Fibroblast of lung (primary cell): Measurements from ENCODE around the gene USP5. TPM values are rescaled to one million over a fixed set of nuclear protein-coding genes. Genes with fewer than 3 reads are reported as not detected.
"Not testable (repeated sequence)": the region's sequence is repeated elsewhere in the genome, so short reads cannot be mapped to it uniquely, and the experiment has no call there.

Experiments used
- DNase-seq, 2 donors: peaks; one replicate each; pipeline versions ENCODE4 v3.0.0 to v3.0.0-alpha.2; 2010; ENCODE audit warnings: low read depth in 2 of 2
- H2AFZ ChIP-seq: 2 replicates; pipeline ENCODE4 v1.5.1; 2012; ENCODE audit warnings: low read length, control low read depth, inconsistent platforms
- H3K27ac ChIP-seq: 2 replicates; pipeline ENCODE4 v1.5.1; 2011; ENCODE audit warnings: low read length, control low read depth; ENCODE audit not compliant: insufficient read depth
- H3K27me3 ChIP-seq: 2 replicates; pipeline ENCODE4 v1.5.1; 2011; ENCODE audit warnings: mild to moderate bottlenecking, low read length; ENCODE audit not compliant: control insufficient read depth, insufficient read depth
- H3K36me3 ChIP-seq: 2 replicates; pipeline ENCODE4 v1.5.1; 2011; ENCODE audit warnings: low read length; ENCODE audit not compliant: control insufficient read depth, insufficient read depth
- H3K4me1 ChIP-seq: 2 replicates; pipeline ENCODE4 v1.5.1; 2011; ENCODE audit warnings: low read length; ENCODE audit not compliant: control insufficient read depth, insufficient read depth; ENCODE audit errors: extremely low read depth
- H3K4me2 ChIP-seq: 2 replicates; pipeline ENCODE4 v1.5.1; 2011; ENCODE audit warnings: low read length, control low read depth; ENCODE audit not compliant: insufficient read depth; ENCODE audit errors: extremely low read depth
- H3K4me3 ChIP-seq, 4 experiments: fragments of 200-600 bp in 1 of 4; sonication (generic) in 1 of 4; replicated peaks in 1 of 4; 2 replicates each; pipeline ENCODE4 v1.5.1; 2011 to 2016; ENCODE audit warnings: low read length in 4 of 4, low read depth in 3 of 4, mild to moderate bottlenecking in 3 of 4, control low read depth in 2 of 4, inconsistent platforms in 1 of 4, mixed read lengths in 1 of 4; ENCODE audit not compliant: insufficient read depth in 1 of 4; ENCODE audit errors: control extremely low read depth in 1 of 4
- H3K79me2 ChIP-seq: 2 replicates; pipeline ENCODE4 v1.5.1; 2012; ENCODE audit warnings: mild to moderate bottlenecking, low read length, inconsistent platforms; ENCODE audit not compliant: control insufficient read depth, insufficient read depth
- H3K9ac ChIP-seq: 2 replicates; pipeline ENCODE4 v1.5.1; 2011; ENCODE audit warnings: mild to moderate bottlenecking, low read length, control low read depth; ENCODE audit not compliant: insufficient read depth
- H3K9me3 ChIP-seq: 2 replicates; pipeline ENCODE4 v1.5.1; 2012; ENCODE audit warnings: low read depth, low read length; ENCODE audit not compliant: control insufficient read depth, insufficient read depth
- H4K20me1 ChIP-seq: 2 replicates; pipeline ENCODE4 v1.5.1; 2011; ENCODE audit warnings: low read length; ENCODE audit not compliant: control insufficient read depth, insufficient read depth; ENCODE audit errors: extremely low read depth
- EZH2 ChIP-seq: IDR thresholded peaks from 2 replicates; pipeline ENCODE4 v1.5.1; 2012; ENCODE audit warnings: low read length, control low read depth, mild to moderate bottlenecking; ENCODE audit errors: missing control alignments
- polyA plus RNA-seq, 2 donors: library from polyadenylated mRNA; depleted of rRNA in 1 of 2; stranded (reverse) in 1 of 2; unstranded in 1 of 2; fragments of >200 nt; gene quantifications; 2 replicates each; pipeline ENCODE4 v1.2.1, GENCODE V29; 2011 to 2012; ENCODE audit warnings: missing spikeins in 1 of 2
- total RNA-seq: library from RNA; depleted of rRNA; stranded (reverse); fragments of >200 nt; gene quantifications from 2 replicates; pipeline ENCODE4 v1.2.1, GENCODE V29; 2014
- TF ChIP-seq, protein P1 (sequence below), 2 donors: IDR thresholded peaks in 1 of 2; conservative IDR thresholded peaks in 1 of 2; 1 replicate in 1 of 2; 2 replicates in 1 of 2; pipeline ENCODE4 v1.5.1; 2011 to 2012; ENCODE audit warnings: low read length in 2 of 2, control low read depth in 1 of 2, inconsistent platforms in 1 of 2, low read depth in 1 of 2, mild to moderate bottlenecking in 1 of 2

Gene USP5
- total and polyA plus RNA-seq, 2 donors (not counting 1 experiment from before 2014, with no cell fraction given): 42.2 to 69.9 TPM

DNA sequence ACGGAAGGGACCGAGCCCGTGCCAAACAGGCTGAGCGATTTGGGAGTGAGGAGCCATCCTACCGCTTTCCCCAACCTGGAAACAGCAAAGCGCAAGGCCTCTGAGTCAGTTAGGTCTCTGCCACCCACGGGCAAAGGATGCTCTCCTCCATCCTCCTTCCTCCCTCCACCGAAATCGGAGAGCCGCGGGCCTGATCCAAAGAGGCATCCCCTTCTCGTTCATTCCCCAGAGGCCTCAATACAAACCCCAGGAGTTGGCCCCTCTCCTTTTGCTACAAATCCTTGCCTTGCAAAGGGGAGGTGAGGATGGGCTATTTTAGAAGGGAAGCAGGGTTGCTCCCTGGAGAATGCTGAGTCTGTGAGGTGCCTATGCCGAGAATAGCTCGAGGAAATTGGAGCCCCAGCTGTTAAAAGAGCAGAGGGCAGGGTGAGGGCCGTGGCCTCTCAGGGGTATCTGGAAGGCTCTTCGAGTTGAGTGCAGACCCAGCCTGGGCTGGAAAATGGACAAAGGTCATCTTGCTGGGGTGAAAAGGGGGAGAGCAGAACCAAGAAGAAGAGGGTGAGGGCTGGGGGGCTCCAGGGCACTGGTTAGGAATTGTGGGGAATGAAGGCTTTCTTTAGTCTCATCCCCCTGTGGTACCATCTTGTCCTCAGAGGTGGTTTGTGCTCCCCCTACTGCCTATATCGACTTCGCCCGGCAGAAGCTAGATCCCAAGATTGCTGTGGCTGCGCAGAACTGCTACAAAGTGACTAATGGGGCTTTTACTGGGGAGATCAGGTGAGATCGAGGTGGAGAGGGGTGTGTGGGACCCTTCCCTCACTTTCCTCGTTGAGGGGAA lies 16.5 kb downstream of the USP5 start:
- H2AFZ ChIP-seq: no peak overlapping the region
- H3K27ac ChIP-seq: peak overlapping the region; percentile 84
- peak overlapping the region; percentile 89 to 94 (median 92) for H3K4me3 ChIP-seq
- H4K20me1 ChIP-seq: peaks cover 4% of the 10 kb centered on the region
- H3K4me2 ChIP-seq: peak overlapping the region; percentile 96
- no peak for DNase-seq
- H3K9ac ChIP-seq: peak overlapping the region; percentile 93
- no peaks in the 10 kb centered on the region for H3K9me3 ChIP-seq
- TF ChIP-seq, protein P1, sequence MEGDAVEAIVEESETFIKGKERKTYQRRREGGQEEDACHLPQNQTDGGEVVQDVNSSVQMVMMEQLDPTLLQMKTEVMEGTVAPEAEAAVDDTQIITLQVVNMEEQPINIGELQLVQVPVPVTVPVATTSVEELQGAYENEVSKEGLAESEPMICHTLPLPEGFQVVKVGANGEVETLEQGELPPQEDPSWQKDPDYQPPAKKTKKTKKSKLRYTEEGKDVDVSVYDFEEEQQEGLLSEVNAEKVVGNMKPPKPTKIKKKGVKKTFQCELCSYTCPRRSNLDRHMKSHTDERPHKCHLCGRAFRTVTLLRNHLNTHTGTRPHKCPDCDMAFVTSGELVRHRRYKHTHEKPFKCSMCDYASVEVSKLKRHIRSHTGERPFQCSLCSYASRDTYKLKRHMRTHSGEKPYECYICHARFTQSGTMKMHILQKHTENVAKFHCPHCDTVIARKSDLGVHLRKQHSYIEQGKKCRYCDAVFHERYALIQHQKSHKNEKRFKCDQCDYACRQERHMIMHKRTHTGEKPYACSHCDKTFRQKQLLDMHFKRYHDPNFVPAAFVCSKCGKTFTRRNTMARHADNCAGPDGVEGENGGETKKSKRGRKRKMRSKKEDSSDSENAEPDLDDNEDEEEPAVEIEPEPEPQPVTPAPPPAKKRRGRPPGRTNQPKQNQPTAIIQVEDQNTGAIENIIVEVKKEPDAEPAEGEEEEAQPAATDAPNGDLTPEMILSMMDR (conservative IDR thresholded peaks at IDR 0.05 in 1 of 2, IDR thresholded peaks at IDR 0.05 in 1 of 2; ENCODE audit: low read depth in 1 of 2, low read length in 2 of 2): peak in 1 of 2 donors; percentile 36
- TF ChIP-seq EZH2: no peak
- H3K27me3 ChIP-seq: no peaks in the 10 kb centered on the region
- H3K36me3 ChIP-seq: peaks cover 25% of the 10 kb centered on the region
- peaks cover 29% of the 10 kb centered on the region for H3K4me1 ChIP-seq
- peaks cover 43% of the 10 kb centered on the region for H3K79me2 ChIP-seq

DNA sequence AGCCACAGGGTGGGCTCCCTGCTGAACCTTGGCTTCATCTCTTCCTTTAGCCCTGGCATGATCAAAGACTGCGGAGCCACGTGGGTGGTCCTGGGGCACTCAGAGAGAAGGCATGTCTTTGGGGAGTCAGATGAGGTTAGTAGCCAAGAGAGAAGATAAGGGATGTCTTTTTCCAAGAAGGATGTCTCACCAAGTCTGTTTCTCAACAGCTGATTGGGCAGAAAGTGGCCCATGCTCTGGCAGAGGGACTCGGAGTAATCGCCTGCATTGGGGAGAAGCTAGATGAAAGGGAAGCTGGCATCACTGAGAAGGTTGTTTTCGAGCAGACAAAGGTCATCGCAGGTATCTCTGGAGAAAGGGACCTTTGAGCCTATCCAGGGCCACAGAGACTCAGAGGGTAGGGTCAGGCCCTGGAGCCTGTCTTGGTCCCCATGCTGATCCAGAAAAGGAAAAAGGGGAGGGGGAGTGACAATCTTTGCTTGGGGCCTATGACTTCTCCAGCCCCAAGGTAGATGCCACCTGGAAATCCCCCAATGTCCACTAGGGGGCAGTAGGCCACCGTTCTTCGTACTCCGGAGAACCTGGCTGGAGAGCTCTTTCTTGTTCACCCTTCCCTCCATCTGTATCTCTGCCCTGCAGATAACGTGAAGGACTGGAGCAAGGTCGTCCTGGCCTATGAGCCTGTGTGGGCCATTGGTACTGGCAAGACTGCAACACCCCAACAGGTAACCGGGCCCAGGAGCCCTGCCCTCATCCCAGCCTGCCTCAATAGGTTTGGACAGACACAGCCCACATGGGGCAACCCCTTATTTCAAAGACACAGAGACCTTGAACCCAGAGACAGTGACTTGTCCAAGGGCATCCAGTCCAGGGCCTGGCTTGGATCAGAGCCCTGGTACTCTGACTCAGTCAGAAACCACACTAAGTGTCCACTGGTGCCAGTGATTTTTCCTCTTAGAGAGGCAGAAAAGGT lies 17.4 kb downstream of the USP5 start:
- Histone ChIP-seq H3K9ac (no peak overlapping the region), H3K36me3 (peaks cover 22% of the 10 kb centered on the region), H3K4me1 (peaks cover 31% of the 10 kb centered on the region), H3K27ac (peak overlapping the region; percentile 84), H3K4me2 (peak overlapping the region; percentile 96), H3K79me2 (peaks cover 43% of the 10 kb centered on the region), H3K9me3 (no peaks in the 10 kb centered on the region), H2AFZ (no peak overlapping the region), H3K27me3 (no peaks in the 10 kb centered on the region), H3K4me3 (peak overlapping the region; percentile 89 to 94 (median 92)), H4K20me1 (peaks cover 4% of the 10 kb centered on the region)
- TF ChIP-seq, protein P1 (conservative IDR thresholded peaks at IDR 0.05 in 1 of 2, IDR thresholded peaks at IDR 0.05 in 1 of 2; ENCODE audit: low read depth in 1 of 2, low read length in 2 of 2): peak; percentile 89 to 90
- TF ChIP-seq EZH2: no peak
- DNase-seq: peak; percentile 54 to 77

DNA sequence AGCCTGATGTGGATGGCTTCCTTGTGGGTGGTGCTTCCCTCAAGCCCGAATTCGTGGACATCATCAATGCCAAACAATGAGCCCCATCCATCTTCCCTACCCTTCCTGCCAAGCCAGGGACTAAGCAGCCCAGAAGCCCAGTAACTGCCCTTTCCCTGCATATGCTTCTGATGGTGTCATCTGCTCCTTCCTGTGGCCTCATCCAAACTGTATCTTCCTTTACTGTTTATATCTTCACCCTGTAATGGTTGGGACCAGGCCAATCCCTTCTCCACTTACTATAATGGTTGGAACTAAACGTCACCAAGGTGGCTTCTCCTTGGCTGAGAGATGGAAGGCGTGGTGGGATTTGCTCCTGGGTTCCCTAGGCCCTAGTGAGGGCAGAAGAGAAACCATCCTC lies 18.4 kb downstream of the USP5 start:
- not testable (repeated sequence) for DNase-seq, H3K27me3 ChIP-seq, H3K9me3 ChIP-seq, H2AFZ ChIP-seq, H4K20me1 ChIP-seq, H3K4me2 ChIP-seq, H3K4me3 ChIP-seq, H3K9ac ChIP-seq
- peaks cover 43% of the 10 kb centered on the region for H3K79me2 ChIP-seq
- peak overlapping the region; percentile 65 for H3K27ac ChIP-seq
- peaks cover 31% of the 10 kb centered on the region for H3K4me1 ChIP-seq
- H3K36me3 ChIP-seq: peaks cover 22% of the 10 kb centered on the region
